Cerebellar cortex (tissue), 1 donor: ENCODE results near the gene CLMP.
A peak's percentile ranks its signal among the peaks of the same experiment; 100 is the strongest.
"Not testable (repeated sequence)": the region's sequence is repeated elsewhere in the genome, so short reads cannot be mapped to it uniquely, and the experiment has no call there.

ENCODE experiments used
- DNase-seq: peaks from one replicate; pipeline ENCODE4 v3.0.0-alpha.2; 2015; ENCODE audit warnings: low spot score

Gene CLMP

GRCh38 chr11:123168955-123169484 is 26.0 kb downstream of the CLMP start:
- no peak for DNase-seq

- DNase-seq: no peak
Measured at GRCh38 chr11:123168241-123168640, 26.8 kb downstream of the CLMP start.

DNA sequence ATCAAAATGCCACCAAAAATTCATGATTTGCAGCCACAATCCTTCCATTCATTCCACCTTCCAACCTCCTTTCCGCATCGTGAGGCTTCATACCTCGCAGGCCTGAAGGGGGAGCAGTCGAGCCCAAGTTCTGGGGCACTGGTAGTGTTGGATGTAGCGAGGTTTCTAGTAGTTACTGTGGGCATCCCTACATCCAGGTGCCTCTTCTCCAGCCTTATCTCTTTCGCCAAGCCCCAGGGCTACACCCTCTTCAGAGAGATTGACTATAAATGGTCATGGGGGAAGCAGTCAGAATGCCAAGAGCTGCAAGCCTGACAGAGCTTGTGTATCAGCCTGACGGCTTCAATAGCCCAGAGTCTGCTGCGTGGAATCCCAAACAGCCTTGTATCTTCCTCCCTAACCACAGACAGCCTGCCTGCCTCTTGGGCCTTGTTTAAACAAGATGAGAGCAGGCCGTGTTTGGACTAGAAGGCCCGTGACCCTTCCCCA is 28.9 kb downstream of the CLMP start:
- DNase-seq: peak; percentile 32

GRCh38 chr11:123164732-123165450 is 30.2 kb downstream of the CLMP start:
- DNase-seq: no peak

DNA sequence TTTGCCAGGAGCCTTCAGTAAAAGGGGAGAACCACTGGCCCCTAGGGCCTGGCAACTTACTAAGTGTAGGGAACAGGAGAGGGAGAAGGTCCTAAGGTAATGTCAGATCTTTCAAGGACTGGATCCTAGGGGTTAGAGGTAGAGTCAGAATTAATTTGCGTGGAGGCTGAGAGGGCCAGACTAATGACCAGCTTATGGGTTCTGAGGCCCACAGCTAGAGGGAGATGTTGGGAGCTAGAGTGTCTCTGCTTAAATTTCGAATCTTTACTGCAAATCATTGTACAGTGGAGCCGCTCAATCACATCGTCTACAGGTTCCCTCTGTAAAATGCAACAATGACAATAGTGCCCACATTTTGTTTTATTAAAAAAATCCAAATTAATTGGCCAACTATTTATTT is 31.4 kb downstream of the CLMP start:
- no peak for DNase-seq

DNA sequence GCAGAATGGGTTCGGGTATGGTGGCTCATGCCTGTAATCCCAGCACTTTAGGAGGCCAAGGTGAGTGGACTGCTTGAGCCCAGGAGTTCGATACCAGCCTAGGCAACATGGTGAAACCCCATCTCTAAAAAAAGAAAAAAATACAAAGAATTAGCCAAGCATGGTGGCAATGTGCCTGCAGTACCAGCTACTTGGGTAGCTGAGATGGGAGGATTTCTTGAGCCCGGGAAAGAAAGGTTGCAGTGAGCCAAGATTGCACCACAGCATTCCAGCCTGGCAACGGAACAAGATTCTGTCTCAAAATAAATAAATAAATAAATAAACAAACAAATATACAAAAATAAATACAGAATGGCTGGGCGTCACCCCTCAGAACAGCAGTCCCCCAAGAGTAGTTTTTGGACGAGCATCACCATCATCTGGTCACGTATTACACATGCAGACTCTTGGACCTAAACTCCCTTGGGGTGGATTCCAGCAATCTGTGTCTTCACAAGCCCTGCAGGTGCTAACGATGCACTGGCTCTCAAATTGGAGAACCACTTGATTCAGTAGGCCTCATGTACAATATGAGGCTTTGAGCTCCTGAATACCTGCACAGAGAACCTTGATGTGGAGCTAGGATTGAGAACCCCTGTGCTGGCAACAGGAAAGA is 33.5 kb downstream of the CLMP start:
- DNase-seq: no peak

DNA sequence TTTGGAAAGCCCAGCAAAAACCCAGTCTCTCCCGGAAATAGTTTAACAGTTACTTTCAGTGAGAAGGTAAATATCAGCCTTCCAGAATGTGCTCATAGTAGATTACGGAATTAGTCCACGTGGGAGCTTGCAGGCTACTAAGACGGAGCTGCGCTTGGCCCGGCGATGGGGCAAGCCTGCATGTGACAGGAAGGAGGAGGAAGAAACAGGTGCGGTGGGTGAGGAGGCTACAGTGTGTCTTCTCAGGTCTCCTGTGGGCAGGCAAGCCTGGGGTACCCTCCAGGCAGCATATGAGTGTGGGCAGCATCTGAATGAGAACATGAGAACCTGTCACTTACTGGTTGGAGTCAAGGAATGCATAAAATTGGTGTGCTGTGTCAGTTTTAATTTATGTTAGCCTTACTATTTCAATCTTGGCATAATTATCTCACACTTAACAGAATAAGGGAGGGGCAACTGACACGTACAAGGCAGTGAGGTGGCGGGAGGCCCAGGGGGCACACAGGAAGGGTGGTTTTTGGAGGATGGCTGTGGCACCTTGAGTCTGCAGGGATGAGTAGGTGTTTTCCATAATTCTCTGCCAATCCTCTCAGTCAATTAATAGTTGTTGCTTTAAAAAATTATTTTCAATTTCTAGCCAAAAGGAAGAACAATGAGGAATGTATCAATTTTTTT is 35.7 kb downstream of the CLMP start:
- DNase-seq: no peak

DNA sequence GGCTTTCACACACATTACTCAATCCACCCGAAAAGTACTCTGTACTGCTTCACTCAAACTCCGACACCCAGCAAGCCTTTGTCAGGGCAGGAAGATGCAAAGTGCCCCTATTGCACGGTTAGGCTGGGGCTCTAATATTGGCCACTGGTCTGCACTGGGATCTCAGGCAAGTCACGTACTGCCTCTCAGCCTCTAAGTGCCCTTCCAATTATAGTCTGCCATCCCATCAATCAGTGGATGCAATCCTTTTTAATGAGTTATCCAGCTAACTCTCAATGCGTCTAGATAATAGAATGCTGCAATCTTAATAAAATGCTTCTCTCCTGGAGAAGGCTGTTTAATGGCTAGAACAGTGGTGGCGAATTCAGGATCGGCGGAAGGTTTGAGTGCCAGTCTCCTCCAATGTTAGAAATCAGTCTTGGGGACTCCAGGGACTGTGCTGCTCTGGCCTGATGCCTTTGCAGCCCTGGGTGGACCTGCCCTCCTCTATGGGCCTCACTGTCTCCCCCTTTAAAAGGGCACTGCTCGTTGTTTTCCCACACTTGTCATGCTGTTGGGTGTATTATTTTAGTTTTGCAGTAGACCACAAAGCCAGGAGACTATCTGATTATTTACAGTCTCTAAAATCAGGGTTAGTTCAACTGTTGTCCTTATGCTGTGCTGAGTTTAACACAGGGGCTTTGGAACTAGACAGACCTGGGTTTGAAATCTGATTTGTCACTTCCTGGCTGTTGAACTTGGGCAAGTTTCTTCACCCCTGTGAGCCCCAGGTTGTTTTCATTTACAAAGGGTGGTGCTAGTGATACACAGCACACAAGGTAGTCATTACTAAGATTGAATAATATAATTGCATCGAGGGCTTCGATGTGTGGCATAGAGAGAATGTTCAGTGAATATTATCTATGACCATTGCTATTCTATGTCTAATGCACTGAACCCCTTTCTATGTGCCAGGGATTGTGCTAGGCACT is 36.7 kb downstream of the CLMP start:
- no peak for DNase-seq

- no peak for DNase-seq
Measured at GRCh38 chr11:123152951-123153350, 42.1 kb downstream of the CLMP start.

DNA sequence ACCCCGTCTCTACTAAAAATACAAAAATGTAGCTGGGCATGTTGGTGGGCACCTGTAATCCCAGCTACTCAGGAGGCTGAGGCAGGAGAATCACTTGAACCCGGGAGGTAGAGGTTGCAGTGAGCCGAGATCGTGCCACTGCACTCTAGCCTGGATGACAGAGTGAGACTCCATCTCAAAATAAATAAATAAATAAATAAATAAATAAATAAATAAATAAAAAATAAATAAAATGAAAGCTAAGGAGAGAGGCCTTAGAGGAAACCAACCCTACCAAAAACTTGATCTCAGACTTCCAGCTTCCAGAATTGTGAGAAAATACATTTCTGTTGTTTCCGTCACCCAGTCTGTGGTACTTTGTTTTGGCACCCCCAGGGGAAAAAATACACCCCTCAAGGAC is 42.7 kb downstream of the CLMP start:
- not testable (repeated sequence) for DNase-seq

- no peak for DNase-seq
Measured at GRCh38 chr11:123151796-123152195, 43.3 kb downstream of the CLMP start.

GRCh38 chr11:123151366-123151765 is 43.7 kb downstream of the CLMP start:
- DNase-seq: no peak

GRCh38 chr11:123150882-123151281 is 44.2 kb downstream of the CLMP start:
- DNase-seq: no peak

DNA sequence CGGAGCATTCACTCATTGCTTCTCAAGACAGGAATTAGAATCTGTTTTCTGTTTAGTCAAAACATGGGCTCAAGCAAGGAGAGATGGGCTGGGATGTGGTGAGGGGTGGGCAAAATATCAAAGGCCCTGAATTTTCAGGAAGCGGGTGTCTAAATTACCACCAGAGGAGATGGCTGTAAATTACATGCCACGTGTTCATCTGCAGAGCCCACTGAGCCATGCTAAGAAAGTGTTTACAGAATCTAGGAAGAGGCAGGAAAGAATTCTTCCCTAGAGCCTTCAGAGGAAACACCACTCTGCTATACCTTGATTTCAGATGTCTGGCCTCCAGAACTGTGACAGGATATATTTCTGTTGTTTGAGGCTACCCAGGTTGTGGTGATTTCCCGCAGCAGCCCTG is 46.1 kb downstream of the CLMP start:
- no peak for DNase-seq

GRCh38 chr11:123145661-123146060 is 49.4 kb downstream of the CLMP start:
- no peak for DNase-seq

GRCh38 chr11:123145220-123145619 is 49.8 kb downstream of the CLMP start:
- no peak for DNase-seq

- no peak for DNase-seq
Measured at GRCh38 chr11:123144707-123145106, 50.3 kb downstream of the CLMP start.

DNA sequence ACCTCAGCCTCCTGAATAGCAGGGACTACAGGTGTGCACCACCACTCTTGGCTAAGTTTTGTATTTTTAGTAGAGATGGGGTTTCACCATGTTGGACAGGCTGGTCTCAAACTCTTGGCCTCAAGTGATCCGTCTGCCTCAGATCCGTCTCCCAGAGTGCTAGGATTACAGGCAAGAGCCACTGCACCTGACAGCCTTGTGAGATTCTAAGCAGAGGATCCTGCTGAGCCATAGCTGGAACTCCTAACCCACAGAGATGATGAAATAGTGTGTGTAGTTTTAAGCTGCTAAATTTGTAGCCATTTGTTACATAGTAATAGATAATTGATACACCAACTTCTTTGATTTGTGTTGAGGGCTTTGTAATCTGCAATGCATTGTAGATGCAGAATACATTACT is 51.1 kb downstream of the CLMP start:
- DNase-seq: no peak

- DNase-seq: no peak
Measured at GRCh38 chr11:123143476-123143875, 51.6 kb downstream of the CLMP start.

GRCh38 chr11:123139206-123139605 is 55.8 kb downstream of the CLMP start:
- no peak for DNase-seq

DNA sequence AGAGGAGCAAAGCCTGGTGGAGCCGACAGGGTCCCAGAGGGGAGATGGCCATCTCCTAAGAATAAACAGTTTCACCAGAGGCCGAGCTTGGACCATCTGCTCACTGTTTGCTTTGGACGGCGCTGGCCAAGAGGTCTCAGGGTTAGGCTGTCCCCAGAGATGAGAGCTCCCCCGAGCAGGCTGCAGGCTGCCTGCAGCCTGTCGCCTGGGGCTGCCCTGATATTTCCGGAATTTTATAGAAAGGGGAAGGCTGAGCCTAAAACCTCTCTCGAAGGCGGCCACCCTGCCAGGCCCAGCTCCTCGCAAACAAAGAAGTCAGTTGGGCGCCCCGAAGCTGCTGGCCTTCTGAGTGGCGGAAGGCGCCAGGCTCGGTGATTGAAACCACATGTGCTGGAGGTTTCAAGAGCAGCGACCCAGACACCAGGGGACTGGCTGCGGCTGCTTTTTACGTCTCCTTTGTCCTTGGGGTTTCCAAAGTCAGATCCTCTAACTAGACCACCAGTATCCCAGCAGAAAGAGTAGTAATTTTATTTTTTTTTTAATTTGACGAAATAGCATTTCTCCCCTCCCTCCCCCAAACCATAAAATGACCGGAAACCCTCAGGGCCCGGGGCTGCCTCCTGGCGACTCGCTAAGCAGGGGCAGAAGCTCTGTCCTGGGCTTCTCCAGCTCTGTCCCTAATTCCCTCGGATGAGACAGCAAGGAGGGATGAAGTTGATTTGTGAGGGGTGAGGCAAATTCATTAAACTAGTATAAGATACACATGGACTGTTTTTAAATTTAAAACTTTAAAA is 57.4 kb downstream of the CLMP start:
- DNase-seq: no peak
